Measurements from ENCODE around the gene NRXN3. TPM values are rescaled to one million over a fixed set of nuclear protein-coding genes. Genes with fewer than 3 reads are reported as not detected.

NRXN3 gene
- total and polyA plus RNA-seq, 2 donors (not counting 1 experiment from before 2014, with no cell fraction given), result not detected

DNA sequence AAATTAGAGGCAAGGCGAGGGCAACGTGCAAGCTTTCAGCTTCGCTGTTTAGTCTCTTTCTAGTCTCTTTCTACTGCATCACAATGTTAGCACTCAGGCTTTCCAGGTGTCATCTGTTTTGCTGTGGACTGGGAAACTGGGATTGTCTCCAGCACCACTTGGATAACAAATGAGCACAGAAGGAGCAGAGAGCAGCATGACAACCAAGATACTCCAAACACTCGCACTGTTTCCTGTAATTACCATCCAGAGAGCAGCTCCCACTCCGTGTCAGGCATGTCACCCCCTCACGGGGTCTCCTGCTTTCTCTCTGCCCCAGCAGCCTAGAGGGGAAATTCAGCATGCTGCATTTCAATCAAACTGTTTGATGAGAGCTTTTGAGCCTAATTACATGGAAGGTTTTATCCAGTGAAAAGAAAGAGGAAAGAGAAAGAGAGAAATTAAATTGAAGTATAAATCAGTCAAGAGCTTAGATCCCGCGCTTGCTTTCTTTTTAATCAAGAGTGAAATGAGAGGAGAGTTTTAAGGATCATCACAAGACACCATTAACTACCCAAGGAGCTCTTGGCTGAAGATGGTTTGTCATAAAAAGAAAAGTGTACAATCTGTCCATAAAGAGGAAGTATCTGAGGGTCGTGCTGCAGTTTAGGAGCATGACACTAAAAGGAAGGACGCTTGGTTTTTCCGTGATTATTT lies 1123.5 kb downstream of the NRXN3 start:
- Histone ChIP-seq H3K27me3 (replicated peaks in 1 of 4; ENCODE audit: control extremely low read depth in 1 of 4, control insufficient read depth in 3 of 4, insufficient read depth in 4 of 4, low read length in 3 of 4) (no peaks in the 10 kb centered on the region), H3K27ac (ENCODE audit: low read length in 2 of 2) (no peak overlapping the region), H3K4me1 (ENCODE audit: control insufficient read depth in 2 of 2, insufficient read depth in 2 of 2, low read length in 2 of 2) (no peaks in the 10 kb centered on the region), H3K79me2 (ENCODE audit: control insufficient read depth, insufficient read depth, low read length) (no peaks in the 10 kb centered on the region), H3K9me3 (ENCODE audit: control extremely low read depth in 1 of 3, control insufficient read depth in 2 of 3, insufficient read depth in 1 of 3, low read length in 2 of 3) (no peaks in the 10 kb centered on the region), H3K9ac (ENCODE audit: low read length) (no peak overlapping the region), H3K36me3 (replicated peaks in 1 of 2; ENCODE audit: control extremely low read depth in 1 of 2, control insufficient read depth in 1 of 2, extremely low read depth in 1 of 2, insufficient read depth in 2 of 2, low read length in 1 of 2) (no peaks in the 10 kb centered on the region), H4K20me1 (ENCODE audit: control insufficient read depth, insufficient read depth, low read length, poor library complexity, severe bottlenecking) (no peaks in the 10 kb centered on the region), H3K4me3 (ENCODE audit: control extremely low read depth in 1 of 5, extremely low read depth in 1 of 5, insufficient read depth in 1 of 5, low read depth in 2 of 5, low read length in 4 of 5) (no peak overlapping the region), H3K4me2 (replicated peaks; ENCODE audit: low read depth, low read length, poor library complexity, severe bottlenecking) (no peak overlapping the region), H2AFZ (ENCODE audit: insufficient read depth, low read depth, low read length, poor library complexity, severe bottlenecking) (no peak overlapping the region)
- no peaks in the 10 kb centered on the region for H3K9me3 Mint-ChIP-seq (ENCODE audit: insufficient read depth)
- ChIA-PET POLR2A (no interaction called here), CTCF (no interaction called here)
- H3K4me3 Mint-ChIP-seq, result no peak overlapping the region
- ATAC-seq (ENCODE audit: low read depth) (no peak), DNase-seq (no peak)
- no peaks in the 10 kb centered on the region for H3K4me1 Mint-ChIP-seq
- WGBS (ENCODE audit: insufficient coverage), result 100% methylated on average over 3 of the region's 11 CpGs
- no peaks in the 10 kb centered on the region for H3K27me3 Mint-ChIP-seq
- no peak overlapping the region for H3K27ac Mint-ChIP-seq
- intact Hi-C loops (cut with micrococcal nuclease), result no loop called here
- TF ChIP-seq CTCF (IDR thresholded peaks at IDR 0.05) (no peak), EZH2 (IDR thresholded peaks at IDR 0.05; ENCODE audit: borderline replicate concordance, insufficient read depth, low read depth, low read length, poor library complexity, severe bottlenecking) (no peak)

DNA sequence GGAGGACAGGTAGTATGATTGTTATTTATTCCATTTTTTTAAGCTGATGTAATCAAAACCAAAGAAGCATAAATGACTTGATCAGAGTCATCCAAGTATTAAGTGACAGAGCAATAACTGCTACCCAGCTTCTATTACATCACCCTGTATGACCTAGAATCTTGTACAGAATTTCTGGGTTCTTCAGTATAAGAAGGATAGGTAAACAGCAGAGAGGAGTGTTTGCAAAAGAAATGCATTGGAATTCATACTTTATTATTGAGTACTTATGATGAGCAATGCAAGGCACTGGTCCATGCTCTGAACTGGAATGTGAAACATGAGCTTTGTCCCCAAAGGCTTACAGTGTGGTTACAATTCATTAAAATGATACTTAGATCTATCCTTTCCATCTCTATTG lies 1124.3 kb downstream of the NRXN3 start:
- Mint-ChIP-seq H3K9me3 (ENCODE audit: insufficient read depth) (no peaks in the 10 kb centered on the region), H3K27ac (no peak overlapping the region), H3K27me3 (no peaks in the 10 kb centered on the region), H3K4me1 (no peaks in the 10 kb centered on the region), H3K4me3 (no peak overlapping the region)
- no peak overlapping the region for H2AFZ ChIP-seq (ENCODE audit: insufficient read depth, low read depth, low read length, poor library complexity, severe bottlenecking)
- H3K79me2 ChIP-seq (ENCODE audit: control insufficient read depth, insufficient read depth, low read length), result no peaks in the 10 kb centered on the region
- CTCF ChIA-PET, result no interaction called here
- TF ChIP-seq EZH2 (IDR thresholded peaks at IDR 0.05; ENCODE audit: borderline replicate concordance, insufficient read depth, low read depth, low read length, poor library complexity, severe bottlenecking) (no peak), CTCF (IDR thresholded peaks at IDR 0.05) (no peak)
- no peak overlapping the region for H3K4me2 ChIP-seq (replicated peaks; ENCODE audit: low read depth, low read length, poor library complexity, severe bottlenecking)
- no peak overlapping the region for H3K4me3 ChIP-seq (ENCODE audit: control extremely low read depth in 1 of 5, extremely low read depth in 1 of 5, insufficient read depth in 1 of 5, low read depth in 2 of 5, low read length in 4 of 5)
- POLR2A ChIA-PET, result no interaction called here
- H3K9ac ChIP-seq (ENCODE audit: low read length), result no peak overlapping the region
- H3K27ac ChIP-seq (ENCODE audit: low read length in 2 of 2), result no peak overlapping the region
- no peaks in the 10 kb centered on the region for H3K36me3 ChIP-seq (replicated peaks in 1 of 2; ENCODE audit: control extremely low read depth in 1 of 2, control insufficient read depth in 1 of 2, extremely low read depth in 1 of 2, insufficient read depth in 2 of 2, low read length in 1 of 2)
- no peaks in the 10 kb centered on the region for H3K27me3 ChIP-seq (replicated peaks in 1 of 4; ENCODE audit: control extremely low read depth in 1 of 4, control insufficient read depth in 3 of 4, insufficient read depth in 4 of 4, low read length in 3 of 4)
- H3K9me3 ChIP-seq (ENCODE audit: control extremely low read depth in 1 of 3, control insufficient read depth in 2 of 3, insufficient read depth in 1 of 3, low read length in 2 of 3), result no peaks in the 10 kb centered on the region
- H4K20me1 ChIP-seq (ENCODE audit: control insufficient read depth, insufficient read depth, low read length, poor library complexity, severe bottlenecking), result no peaks in the 10 kb centered on the region
- no peaks in the 10 kb centered on the region for H3K4me1 ChIP-seq (ENCODE audit: control insufficient read depth in 2 of 2, insufficient read depth in 2 of 2, low read length in 2 of 2)
- ATAC-seq (ENCODE audit: low read depth) (no peak), DNase-seq (no peak)
- intact Hi-C loops (cut with micrococcal nuclease), result no loop called here
